Left lung (tissue), 10 donors: Measurements from ENCODE around the gene KLF11. TPM values are rescaled to one million over a fixed set of nuclear protein-coding genes. Genes with fewer than 3 reads are reported as not detected.

ENCODE experiments used
- ATAC-seq: fragments of 200-7000 bp; cut with Tn5 transposase; one replicate; pipeline ENCODE4 v1.9.1; 2020; ENCODE audit warnings: moderate library complexity
- DNase-seq, 4 donors: peaks; one replicate each; pipeline ENCODE4 v3.0.0-alpha.2; 2013 to 2020
- H3K27ac ChIP-seq, 2 donors: fragments of 200-600 bp; sonication (generic) in 1 of 2; one replicate each; pipeline versions ENCODE4 v1.5.0 to v1.8.0; 2020 to 2021
- H3K27me3 ChIP-seq, 2 donors: fragments of 200-600 bp; sonication (generic) in 1 of 2; one replicate each; pipeline versions ENCODE4 v1.5.0 to v1.8.0; 2020 to 2021
- H3K36me3 ChIP-seq, 2 donors: fragments of 200-600 bp; sonication (generic) in 1 of 2; one replicate each; pipeline versions ENCODE4 v1.5.0 to v1.8.0; 2020 to 2021
- H3K4me1 ChIP-seq, 2 donors: fragments of 200-600 bp; one replicate each; pipeline ENCODE4 v1.8.0; 2021
- H3K4me3 ChIP-seq, 2 donors: fragments of 200-600 bp; sonication (generic) in 1 of 2; one replicate each; pipeline versions ENCODE4 v1.5.0 to v1.8.0; 2020 to 2021; ENCODE audit warnings: mild to moderate bottlenecking in 1 of 2
- H3K9me3 ChIP-seq, 2 donors: fragments of 200-600 bp; sonication (generic) in 1 of 2; one replicate each; pipeline versions ENCODE4 v1.5.0 to v1.8.0; 2020 to 2021
- CTCF ChIP-seq, 2 donors: fragments of 200-600 bp; sonication (generic) in 1 of 2; IDR thresholded peaks; one replicate each; pipeline versions ENCODE4 v1.5.0 to v1.8.0; 2021; ENCODE audit warnings: antibody characterized with exemption in 2 of 2
- intact Hi-C, 2 donors: fragments of 100-400 bp; cut with DNase I; formaldehyde crosslinking; loops; one replicate each; pipeline versions ENCODE4 v1.11.2 to v1.14.2; 2022
- polyA plus RNA-seq, 6 donors: library from polyadenylated mRNA; unstranded; fragments of 120-200 nt; gene quantifications; one replicate each; pipeline ENCODE4 v1.2.1, GENCODE V29; 2013; ENCODE audit not compliant: insufficient read length in 6 of 6
- total RNA-seq, 2 donors: library from RNA; stranded (reverse); fragmentation: NEBNext Ultra II Directional; extraction: Animal tissue kit (Norgen Biotek cat#: 25700); gene quantifications; one replicate each; pipeline ENCODE4 v1.2.1, GENCODE V29; 2021
- donor health status: DM: no; HTN: yes; CAD: no.
- donor health status: DM: no; HTN: no; CAD: no.

KLF11 gene
- total and polyA plus RNA-seq, 8 donors = 15.7 to 23.0 (median 20.0) TPM

DNA sequence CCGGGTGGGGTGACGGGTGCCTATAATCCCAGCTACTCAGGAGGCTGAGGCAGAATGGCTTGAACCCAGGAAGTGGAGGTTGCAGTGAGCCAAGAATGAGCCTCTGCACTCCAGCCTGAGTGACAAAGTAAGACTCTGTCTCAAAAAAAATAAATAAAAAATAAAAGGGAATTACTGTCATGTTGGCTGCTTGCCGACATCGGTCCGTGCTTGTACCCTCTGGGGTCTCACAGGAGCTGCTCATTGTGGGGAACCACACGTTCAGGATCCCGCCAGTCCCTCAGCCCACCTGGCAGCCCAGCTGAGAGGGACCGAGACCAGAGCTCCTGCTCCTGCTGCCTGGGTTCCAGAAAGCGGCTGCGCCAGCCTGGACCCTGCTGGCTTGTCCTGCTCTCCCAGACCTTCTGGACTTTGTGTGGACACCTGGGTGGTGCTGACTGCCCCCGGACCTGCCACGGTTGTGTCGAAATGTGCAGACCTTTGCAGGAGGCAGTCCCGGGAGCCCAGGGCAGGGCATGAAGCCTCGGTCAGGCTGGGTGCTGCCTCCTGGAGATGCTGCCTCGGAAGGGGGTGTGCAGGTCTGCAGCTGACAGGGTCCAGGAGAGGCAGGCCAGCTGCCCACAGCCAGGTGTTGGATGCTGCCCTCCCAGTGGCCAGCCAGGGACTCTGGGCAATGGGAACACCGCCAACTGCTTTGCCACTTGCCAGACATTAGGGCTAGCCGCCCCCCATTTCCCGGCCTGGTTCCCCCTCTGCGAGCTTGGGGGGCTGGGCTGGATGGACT lies 16.4 kb downstream of the KLF11 start:
- Histone ChIP-seq H3K4me1 (peaks cover 8 to 29% of the 10 kb centered on the region in 2 donors), H3K9me3 (no peaks in the 10 kb centered on the region), H3K36me3 (peaks cover 0 to 4% of the 10 kb centered on the region in 2 donors), H3K27me3 (no peaks in the 10 kb centered on the region), H3K4me3 (no peak overlapping the region), H3K27ac (no peak overlapping the region)
- intact Hi-C loops = no loop called here
- TF ChIP-seq CTCF (IDR thresholded peaks at IDR 0.05) = no peak
- ATAC-seq (no peak), DNase-seq (no peak)

GRCh38 chr2:10061221-10061925 lies 18.0 kb downstream of the KLF11 start:
- Histone ChIP-seq H3K4me3 (no peak overlapping the region), H3K9me3 (no peaks in the 10 kb centered on the region), H3K4me1 (peaks cover 8 to 19% of the 10 kb centered on the region in 2 donors), H3K36me3 (no peaks in the 10 kb centered on the region), H3K27ac (no peak overlapping the region), H3K27me3 (no peaks in the 10 kb centered on the region)
- intact Hi-C loops = no loop called here
- DNase-seq = no peak
- ATAC-seq = no peak
- TF ChIP-seq CTCF (IDR thresholded peaks at IDR 0.05) = no peak

DNA sequence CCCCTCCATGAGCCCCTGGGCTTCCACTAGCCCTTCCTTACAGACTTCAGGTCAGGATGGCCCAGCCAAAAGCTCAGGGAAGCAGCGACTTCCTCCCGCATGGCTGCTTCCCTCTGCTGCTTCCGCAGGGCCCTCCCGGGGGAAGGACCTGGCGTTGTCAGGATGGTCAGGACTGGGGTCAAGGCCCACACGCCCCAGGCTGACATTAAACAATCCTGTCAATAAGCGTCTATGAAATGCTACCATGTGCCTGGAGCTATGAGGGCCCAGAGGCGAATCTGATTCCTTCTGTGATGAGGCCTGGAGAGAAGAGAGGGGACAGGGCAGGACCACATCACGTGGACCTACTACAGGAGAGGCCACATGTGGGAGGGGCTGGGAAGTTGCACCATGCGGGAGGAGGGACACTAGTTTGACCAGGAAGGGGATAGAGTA lies 19.6 kb downstream of the KLF11 start:
- ATAC-seq = no peak

GRCh38 chr2:10063566-10063965 lies 20.2 kb downstream of the KLF11 start:
- Histone ChIP-seq H3K27ac (no peak overlapping the region), H3K36me3 (no peaks in the 10 kb centered on the region), H3K4me1 (peaks cover 0 to 4% of the 10 kb centered on the region in 2 donors), H3K27me3 (no peaks in the 10 kb centered on the region), H3K4me3 (no peak overlapping the region), H3K9me3 (no peaks in the 10 kb centered on the region)
- no peak for TF ChIP-seq CTCF (IDR thresholded peaks at IDR 0.05)
- DNase-seq (no peak), ATAC-seq (no peak)
- intact Hi-C loops = no loop called here

More for the DNA sequence above, 19.6 kb downstream of the KLF11 start:
- intact Hi-C loops = no loop called here
- DNase-seq = no peak
- Histone ChIP-seq H3K4me1 (peaks cover 0 to 4% of the 10 kb centered on the region in 2 donors), H3K9me3 (no peaks in the 10 kb centered on the region), H3K27ac (no peak overlapping the region), H3K36me3 (no peaks in the 10 kb centered on the region), H3K27me3 (no peaks in the 10 kb centered on the region), H3K4me3 (no peak overlapping the region)
- TF ChIP-seq CTCF (IDR thresholded peaks at IDR 0.05) = no peak
